OCI-LY7 (cell line): ENCODE results near the gene DDX28.

ENCODE experiments used
- EZH2phosphoT487 ChIP-seq: fragments of 200-600 bp; sonication (generic); IDR thresholded peaks from 2 replicates; pipeline ENCODE4 v1.6.1; 2018; ENCODE audit warnings: low read depth, borderline replicate concordance, mild to moderate bottlenecking, mixed run types, antibody characterized with exemption, low read length, moderate library complexity, mixed read lengths
- TF ChIP-seq, protein P1 (sequence below): fragments of 200-600 bp; sonication (generic); conservative IDR thresholded peaks from 2 replicates; pipeline ENCODE4 v1.5.1; 2014; ENCODE audit warnings: mild to moderate bottlenecking, antibody characterized with exemption, low read length, moderate library complexity, mixed read lengths

DNA sequence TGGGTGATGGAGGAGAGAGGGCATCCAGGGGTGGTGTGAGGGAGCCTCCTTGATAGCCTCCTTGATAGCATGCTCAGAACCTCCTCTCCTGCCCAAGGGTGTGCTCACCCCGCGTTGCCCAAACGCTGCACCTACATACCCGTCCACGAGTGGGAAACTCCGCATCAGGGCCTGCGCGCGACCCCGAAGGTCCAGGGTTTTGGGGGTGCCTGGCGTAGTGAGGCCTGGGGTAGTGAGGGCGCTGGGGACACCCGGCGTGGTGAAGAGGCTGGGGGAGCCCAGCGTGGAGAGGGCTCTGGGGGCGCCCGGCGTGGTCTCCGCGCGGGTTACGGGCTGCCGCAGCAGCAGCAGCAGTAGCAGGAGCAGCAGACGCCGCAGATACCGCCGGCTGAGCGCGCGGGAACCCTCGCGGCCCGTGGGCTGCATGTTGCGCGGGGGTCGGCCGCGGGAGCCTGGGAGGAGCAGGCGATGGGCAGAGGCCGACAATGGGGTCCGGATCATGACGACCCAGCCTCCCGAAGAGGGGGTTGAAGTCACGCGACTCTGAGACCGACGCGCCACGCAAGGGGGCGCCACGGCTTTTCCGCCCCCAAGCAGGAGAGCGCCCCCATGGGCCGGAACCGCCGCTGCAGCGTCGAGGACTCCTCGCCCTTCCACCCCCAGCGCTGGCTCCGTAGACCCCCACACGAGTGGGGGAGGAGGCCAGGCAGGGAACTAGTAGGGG, 42.9 kb downstream of the DDX28 start, which contains the start of gene DPEP3:
- no peak for TF ChIP-seq EZH2phosphoT487
- TF ChIP-seq, protein P1, sequence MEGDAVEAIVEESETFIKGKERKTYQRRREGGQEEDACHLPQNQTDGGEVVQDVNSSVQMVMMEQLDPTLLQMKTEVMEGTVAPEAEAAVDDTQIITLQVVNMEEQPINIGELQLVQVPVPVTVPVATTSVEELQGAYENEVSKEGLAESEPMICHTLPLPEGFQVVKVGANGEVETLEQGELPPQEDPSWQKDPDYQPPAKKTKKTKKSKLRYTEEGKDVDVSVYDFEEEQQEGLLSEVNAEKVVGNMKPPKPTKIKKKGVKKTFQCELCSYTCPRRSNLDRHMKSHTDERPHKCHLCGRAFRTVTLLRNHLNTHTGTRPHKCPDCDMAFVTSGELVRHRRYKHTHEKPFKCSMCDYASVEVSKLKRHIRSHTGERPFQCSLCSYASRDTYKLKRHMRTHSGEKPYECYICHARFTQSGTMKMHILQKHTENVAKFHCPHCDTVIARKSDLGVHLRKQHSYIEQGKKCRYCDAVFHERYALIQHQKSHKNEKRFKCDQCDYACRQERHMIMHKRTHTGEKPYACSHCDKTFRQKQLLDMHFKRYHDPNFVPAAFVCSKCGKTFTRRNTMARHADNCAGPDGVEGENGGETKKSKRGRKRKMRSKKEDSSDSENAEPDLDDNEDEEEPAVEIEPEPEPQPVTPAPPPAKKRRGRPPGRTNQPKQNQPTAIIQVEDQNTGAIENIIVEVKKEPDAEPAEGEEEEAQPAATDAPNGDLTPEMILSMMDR = no peak
